DMS114 treated with DMSO at 0.1 percent for 48 hours (cell line): ENCODE measurements around the gene DCLRE1B.
A peak's percentile ranks its signal among the peaks of the same experiment; 100 is the strongest.

ENCODE experiments used
- DNase-seq: peaks from one replicate; lab custom pipeline; 2025; ENCODE audit not compliant: unreplicated experiment; lab: John Stamatoyannopoulos, UW

The DCLRE1B gene

DNA sequence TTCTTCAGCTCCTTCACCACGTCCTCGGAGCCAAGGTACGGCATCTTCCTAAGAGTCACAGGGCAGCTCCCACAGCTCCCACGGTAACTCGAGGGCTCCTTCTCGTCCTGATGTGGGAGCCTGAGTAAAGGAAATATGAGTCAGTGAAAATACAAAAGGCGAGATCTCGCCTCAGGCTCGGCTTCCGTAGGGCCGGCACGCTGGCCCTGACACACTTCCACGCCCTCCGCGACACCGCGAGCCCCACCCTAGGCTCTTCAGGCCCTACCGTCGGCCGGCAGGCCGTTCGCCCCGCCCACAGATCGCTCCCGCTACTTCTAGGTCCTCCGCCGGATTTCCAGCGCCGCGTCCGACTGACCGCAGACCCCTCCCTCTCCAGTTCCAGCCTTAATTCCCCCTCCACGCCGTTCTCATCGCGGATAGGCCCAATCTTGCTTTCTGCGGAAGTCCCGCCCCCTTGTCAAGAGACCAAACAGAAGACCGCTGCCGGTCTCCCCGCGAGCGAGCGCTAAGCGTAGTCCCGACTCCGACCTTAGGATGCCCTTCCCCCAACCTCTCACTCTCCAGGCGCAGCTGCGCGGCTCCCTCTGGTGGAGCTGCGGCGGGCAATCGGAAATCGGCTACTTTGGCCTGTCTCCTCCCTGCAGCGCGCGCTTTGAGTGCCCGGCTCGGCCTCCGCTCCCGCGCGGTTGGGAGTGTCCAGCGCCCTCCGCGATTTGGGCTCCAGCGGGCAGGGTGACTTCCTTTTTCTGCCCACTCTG, at the start of gene DCLRE1B, which contains the start of gene AP4B1:
TSS of gene DCLRE1B (plus strand) at position 653 of the 761 bp plus-strand sequence. CDS start 261 bp downstream, outside the sequence.
TSS of gene AP4B1 (minus strand) at position 126 of the 761 bp plus-strand sequence. CDS start at position 44, 82 bp downstream.
- peak; percentile 99 for DNase-seq

DNA sequence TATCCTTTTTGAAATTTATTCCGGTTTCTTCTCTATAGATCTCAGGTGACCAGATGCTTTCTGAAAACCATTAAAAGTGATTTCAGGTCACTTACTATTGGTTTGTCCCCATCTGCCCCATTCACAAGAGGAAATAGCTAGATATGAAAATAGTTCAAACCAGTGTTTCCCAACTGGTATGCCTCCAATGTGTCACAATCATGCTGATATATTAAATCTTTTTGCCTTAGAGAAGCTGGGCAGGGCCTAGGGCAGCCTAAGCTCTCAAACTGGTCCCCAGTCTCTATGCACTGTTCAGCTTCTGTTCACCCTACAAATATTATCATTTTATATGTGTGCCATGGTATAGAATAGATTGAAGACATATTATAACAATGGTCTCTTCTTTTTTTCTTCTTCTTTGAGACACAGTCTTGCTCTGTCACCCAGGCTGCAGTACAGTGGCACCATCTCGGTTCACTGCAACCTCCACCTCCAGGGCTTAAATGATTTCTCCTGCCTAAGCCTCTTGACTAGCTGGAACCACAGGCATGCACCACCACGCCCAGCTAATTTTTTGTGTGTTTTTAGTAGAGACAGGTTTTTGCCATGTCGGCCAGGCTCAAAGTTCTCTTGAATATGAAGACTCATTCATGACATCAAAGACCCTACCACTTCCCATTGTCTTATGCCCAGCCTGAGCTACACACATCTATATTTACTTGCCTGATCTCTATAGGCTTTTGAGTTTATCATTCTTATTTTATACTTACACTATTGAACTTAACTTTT, 49.3 kb upstream of the DCLRE1B start:
- no peak for DNase-seq

DNA sequence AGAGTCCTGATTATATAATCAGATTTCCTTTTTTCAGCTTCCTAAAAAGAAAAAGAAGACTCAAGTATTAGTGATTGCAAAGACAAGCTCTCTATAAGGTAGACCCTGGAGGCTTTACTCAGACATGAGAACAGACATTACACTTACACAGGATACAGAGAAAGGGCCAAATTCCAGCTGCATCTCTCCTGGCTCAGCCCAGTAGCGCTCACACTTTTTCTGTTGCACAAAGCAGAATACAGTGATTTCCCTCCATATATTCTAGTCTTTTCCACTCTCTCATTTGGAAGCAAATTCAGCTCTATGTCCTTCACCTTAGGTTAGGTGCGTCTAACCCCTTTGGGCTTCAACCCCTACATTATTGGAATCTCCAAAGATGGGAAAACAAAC, 48.7 kb upstream of the DCLRE1B start:
- no peak for DNase-seq

DNA sequence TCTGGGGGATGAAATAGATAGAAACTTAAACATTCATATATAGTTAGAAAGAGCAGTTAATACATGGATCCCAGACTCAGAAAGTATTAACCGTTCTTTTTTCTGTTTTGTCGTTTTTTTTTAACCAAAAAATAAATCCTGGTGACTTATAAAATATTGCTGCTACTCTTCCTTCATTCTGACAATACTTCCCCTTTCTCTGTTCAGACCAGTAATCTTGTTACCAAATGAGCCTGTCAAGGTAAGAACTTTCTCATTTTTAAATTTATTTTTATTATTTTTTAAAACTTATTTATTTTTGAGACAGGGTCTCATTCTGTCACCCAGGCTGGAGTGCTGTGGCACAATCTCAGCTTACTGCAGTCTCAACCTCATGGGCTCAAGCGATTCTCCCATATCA, 47.4 kb upstream of the DCLRE1B start:
- no peak for DNase-seq

DNA sequence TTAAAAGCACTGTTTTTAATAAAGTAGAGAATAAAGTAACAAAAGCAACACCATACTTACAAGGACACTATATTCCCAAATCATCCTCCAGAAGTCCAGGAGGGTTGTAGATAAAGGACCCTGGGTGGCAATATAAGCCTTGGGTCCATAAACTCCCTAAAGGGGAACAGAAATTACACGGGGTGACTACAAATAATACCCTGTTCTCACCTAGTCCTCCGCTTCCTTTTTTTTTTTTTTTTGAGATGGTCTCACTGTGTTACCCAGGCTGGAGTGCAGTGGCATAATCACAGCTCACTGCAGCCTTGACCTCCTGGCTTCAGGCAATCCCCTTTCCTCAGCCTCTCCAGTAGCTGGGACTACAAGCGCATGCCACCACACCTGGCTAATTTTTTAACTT, 46.7 kb upstream of the DCLRE1B start:
- no peak for DNase-seq

DNA sequence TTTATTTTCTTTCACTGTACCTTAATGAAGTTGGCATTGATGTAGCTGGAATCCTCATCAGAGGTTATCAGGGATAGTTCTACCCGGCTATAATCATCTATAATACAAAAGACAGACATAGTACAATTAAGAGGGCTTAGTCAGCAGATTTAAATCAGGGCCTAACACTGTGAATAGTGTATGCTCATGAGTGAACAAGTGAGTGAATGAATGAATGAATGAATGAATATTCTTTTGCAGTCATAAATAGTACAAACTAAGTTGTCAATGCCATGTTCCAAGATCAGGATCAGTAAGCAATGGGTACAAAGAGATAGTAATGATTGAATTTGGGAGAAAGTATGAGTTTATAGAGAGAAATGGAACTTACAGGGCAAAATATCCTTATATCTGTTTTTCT, 46.1 kb upstream of the DCLRE1B start:
- no peak for DNase-seq

DNA sequence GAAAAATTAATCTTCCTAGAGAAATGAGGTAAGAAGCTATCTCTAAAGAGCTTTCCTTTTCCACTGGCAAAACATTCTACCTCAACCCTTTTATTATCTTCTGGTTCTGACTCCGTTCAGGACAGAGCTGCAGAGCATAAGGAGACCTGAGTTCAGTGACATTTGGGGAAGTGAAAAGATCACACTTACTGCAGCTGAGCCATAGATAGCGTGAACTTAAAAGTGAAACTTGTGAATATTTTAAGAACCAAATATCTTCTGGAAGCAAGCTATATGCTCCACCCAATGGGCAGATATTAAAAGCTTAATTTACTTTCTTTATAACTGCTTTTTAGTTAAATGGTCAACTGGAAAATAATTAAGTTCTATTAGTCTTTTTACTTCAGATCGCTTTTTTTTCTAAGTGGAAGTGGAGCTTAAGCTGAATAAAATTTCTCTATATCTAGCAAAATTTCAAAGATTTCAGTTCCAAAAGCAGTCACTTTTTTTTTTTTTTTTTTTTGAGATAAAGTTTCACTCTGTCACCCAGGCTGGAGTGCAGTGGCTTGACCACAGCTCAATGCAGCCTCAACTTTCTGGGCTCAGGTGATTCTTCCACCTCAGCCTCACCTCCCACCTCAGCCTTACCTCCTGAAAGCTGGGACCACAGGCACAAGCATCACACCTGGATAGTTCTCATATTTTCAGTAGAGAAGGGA, 45.5 kb upstream of the DCLRE1B start:
- no peak for DNase-seq

DNA sequence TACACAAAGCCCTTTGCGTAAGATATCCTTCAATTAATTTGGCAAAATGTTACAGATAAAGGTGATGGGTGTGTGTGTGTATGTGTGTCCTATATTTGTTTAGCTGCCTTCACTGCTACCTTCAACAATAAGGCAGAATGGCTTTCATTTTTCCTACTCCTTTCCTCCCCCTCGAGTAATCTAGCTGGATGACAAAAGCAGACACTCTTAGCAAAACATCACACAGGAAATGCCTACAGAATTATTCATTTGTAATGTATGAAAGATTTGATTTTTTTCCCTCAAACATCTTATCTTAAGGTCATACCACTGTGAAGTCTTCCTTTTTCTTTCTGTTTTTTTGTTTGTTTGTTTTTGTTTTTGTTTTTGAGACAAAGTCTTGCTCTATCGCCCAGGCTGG, 44.2 kb upstream of the DCLRE1B start:
- no peak for DNase-seq

DNA sequence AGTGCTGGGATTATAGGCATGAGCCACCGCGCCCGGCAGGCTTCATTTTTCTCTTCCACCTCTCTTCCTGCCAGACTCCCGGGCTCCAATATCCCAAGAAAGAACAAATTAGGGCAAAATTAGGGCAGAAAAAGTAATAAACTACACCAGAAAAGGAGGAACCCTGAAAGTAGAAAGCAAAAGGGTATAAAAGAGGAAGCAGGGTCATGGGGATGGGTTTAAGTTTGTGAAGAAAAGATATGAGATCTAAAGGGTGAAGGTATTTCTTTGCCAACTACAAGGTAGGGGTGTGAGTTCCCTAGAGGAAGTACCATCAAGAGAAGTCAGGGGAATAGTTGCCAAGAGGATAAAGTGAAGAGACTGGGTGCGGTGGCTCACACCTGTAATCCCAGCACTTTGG, 43.5 kb upstream of the DCLRE1B start:
- no peak for DNase-seq

DNA sequence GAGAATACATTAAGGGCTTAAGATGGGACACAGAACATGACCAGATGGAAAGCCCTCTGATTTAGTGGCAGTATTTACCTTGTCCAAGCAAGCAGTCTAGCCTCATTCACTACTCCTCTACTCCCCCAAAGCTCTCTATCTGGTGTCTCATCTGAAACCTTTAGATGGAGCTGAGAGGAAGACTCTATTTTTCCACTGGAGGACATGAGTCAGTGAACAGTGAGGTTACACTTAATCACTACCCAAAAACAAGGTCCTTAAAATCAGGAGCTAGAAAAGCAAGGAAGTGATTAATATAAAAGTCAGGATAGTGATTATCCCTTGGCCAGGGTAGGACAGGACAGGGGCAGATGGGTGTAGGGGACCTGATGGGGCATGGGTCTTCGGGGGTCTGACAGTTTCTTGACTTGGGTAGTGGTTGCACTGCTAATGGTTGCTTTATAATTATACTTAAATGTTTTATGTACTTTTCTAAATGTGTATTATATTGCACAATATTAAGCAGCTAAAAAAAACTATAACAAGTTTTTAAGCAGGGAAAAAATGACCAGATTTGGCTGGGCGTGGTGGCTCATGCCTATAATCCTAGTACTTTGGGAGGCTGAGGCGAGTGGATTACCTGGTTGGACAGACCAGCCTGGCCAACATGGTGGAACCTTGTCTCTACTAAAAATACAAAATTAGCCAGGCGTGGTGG, 36.6 kb upstream of the DCLRE1B start:
- no peak for DNase-seq

DNA sequence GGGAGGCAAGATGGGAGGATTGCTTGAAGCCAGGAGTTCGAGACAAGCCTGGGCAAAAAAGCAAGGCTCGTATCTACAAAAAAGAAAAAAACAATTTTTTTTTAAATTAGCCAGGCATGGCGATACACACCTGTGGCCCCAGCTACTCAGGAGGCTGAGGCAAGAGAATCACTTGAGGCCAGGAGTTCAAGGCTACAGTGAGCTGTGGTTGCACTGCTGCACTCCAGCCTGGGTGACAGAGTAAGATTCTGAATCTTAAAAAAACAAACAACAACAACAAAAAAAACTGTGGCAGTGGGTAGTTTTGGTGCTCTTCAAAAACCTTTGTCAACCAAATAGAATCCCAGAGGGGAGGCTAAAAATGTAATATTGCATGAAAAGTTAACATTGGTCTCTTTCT, 34.3 kb upstream of the DCLRE1B start:
- no peak for DNase-seq

DNA sequence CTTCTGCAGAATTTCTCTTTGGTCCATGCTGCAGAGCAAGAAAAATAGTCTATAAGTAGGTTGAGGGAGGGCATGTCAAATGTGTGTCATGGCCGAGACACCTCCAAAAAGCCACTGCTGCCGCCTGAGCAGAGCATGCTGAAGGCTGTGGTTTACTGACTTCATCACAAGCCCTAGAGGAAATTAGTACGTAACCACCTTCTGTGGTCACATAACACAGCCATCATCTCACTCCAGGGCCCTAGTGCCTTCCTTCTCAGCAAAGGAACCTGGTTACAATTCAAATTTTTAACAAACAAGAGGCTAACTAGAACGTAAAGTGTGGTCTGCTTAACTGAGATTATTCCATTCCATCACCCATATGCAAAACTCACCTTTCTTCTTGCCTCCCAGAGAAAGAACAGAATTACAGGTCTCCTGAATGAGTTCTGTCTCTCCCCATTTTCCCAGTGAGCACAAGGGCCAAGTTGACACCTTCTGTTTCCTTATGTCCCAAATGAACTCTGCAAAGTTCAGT, 33.5 kb upstream of the DCLRE1B start, which contains the start of gene PTPN22:
TSS of gene PTPN22 (minus strand) at position 116 of the 517 bp plus-strand sequence.
- DNase-seq = no peak

DNA sequence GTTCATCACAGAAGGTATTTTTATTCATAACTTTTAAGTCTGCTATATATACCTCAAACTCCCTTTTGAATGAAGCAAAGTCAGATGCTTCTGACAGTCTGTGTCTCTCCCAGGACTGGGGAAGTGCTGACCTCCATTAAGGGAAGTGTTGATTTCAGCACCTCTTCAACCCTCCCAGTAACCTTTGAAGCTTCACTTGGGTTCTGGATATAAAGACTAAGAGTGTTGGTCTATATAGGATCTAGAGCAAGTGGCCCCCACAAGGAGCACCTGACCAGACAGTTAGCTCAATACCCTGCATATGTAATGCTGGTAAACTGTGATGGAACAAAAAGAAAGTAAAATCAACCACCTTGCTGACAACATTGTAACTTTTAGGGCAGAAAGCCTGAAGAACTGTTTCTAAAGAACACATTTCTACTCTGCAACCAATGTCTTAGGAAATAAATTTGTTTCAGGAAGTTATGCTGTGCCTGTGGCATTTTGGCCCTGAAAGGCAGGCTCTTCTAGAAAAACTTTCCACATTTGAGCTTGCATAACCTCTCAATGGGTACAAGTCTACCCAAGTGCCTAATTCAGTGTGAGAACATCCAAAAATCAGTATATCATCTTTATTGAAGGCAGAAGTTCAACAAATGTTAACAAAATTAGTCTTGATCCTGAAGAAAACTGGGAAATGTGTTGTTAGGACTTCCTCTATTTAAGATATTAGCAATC, 32.7 kb upstream of the DCLRE1B start:
- no peak for DNase-seq

DNA sequence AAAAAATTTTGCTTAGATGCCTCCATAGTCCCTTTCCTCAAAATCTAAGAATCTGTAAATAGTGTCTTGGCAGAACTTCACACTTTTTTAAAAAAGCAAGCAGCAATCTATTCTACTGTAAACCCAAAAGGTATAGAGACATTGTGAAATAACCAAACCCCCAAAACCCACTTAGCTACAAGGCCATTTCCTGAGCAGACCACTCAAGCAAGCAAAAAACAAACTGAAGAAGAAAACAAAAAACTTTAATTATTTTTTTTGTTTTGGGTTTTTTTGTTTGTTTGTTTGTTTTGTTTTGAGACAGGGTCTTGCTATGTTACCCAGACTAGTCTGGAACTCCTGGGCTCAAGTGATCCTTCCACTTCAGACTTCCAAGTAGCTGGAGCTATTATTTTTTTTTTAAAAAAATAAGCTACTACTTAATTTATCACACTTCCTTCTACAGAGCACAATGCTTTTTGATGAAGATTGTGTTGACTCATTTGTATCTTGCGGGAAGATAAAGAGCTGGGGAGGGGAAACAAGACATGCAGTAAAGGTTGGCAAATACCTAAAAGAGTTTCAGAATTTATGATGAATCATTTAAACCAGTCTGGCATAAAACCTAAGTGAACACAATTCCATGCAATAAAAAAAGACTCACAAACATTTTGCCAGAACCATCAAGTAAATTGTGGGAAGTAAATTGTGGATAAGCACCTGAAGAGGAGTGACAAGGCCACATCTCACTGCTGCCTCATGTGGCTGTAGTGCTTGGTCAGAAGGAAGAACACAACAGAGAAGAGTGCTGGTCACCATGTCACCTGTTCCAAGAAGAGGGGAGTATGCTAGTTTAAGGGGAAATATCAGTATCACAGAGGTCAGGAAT, 30.9 kb upstream of the DCLRE1B start:
- DNase-seq = no peak

DNA sequence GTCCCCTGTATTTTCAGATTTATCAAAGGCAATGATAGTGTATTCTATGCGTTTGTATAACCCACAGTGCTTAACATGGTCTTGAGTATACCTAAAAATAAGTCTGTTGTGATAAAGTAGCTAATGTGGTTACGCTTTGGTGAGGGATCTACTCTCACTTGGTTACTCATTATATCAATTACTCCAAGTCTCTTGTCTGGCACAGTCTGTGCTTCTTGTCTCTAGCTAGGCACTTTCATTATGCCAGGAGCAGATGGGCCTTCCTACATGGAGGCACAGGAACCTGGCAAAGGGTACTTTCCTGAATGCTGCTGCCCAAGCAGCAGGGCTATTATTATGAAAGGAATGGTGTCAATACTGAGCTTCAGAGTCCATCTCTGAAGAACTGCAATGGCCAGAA, 29.4 kb upstream of the DCLRE1B start:
- DNase-seq = no peak

DNA sequence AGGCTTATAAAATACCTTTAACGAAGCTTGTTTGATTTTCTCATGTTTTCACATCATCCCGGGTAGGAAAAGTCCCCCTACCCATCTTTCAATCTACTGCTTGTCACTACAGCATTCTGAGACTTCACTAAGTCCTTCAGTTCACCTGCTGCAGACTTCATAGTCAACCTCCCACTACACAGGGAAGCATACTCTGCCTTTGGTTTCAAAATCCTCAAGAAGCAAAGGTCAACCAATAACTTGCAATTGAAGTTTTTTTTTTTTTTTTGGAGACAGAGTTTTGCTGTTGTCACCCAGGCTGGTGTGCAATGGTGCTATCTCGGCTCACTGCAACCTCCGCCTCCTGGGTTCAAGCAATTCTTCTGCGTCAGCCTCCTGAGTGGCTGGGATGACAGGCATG, 28.9 kb upstream of the DCLRE1B start:
- DNase-seq = no peak

DNA sequence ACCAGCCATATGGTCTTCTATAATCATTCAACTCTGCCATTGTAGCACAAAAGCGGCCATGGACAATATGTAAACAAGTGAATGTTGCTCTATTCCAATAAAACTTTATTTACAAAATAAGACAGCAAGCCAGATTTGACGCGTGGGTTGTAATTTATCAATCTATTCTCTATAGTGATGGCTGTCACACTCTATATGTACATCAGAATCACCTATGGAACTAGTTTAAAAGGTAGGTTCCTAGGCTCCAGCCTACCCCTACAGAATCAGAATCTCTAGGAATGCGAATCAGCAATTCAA, 25.4 kb upstream of the DCLRE1B start:
- DNase-seq = no peak

DNA sequence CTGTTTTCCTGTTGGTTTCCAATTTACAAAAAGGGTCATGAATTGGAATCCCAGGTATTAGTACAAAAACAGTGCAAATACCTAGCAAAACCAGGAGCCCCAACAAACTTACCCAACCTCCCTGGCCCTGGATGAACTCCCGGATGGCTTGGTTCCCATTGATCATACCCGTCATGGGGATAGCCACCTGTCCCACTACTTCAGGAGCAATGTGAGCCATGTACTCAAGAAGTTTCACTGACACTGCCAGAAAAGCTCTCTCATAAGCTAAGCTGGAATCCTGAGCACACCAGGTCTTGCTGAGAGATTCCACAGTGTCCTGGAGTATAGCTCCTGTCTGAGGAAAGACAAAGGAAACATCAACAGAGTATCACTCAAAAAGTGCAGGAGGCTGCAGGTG, 23.5 kb upstream of the DCLRE1B start:
- DNase-seq = no peak
